Kidney capillary endothelial cell (primary cell): ENCODE data around the gene MYL5.
"Not testable (repeated sequence)": the region's sequence is repeated elsewhere in the genome, so short reads cannot be mapped to it uniquely, and the experiment has no call there.

Experiments
- DNase-seq: peaks from one replicate; pipeline ENCODE4 v3.0.0-alpha.2; 2018; ENCODE audit warnings: low spot score

MYL5 gene

GRCh38 chr4:657834-658667 is 16.3 kb upstream of the MYL5 start:
- DNase-seq, result no peak

GRCh38 chr4:658681-659667 is 15.4 kb upstream of the MYL5 start:
- DNase-seq, result no peak

DNA sequence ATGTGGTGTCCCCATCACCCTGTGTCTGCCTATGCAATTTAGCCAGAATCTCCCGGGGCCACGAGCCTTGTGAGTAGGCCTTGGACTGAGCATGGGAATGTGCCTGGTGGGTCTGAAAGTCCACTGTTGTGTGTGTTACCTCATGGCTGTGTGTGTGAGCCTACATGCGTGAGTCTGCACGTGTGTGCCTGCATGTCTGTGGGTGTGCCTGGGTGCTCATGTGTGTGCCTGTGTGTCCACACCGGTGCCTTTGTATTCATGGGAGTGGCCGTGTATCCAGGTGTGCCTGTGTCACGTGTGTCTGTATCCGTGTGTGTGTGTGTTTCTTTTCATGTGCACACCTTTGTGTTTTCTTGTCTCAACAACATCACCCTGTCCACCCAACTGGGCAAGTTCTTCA is 14.5 kb upstream of the MYL5 start:
- DNase-seq, result no peak

DNA sequence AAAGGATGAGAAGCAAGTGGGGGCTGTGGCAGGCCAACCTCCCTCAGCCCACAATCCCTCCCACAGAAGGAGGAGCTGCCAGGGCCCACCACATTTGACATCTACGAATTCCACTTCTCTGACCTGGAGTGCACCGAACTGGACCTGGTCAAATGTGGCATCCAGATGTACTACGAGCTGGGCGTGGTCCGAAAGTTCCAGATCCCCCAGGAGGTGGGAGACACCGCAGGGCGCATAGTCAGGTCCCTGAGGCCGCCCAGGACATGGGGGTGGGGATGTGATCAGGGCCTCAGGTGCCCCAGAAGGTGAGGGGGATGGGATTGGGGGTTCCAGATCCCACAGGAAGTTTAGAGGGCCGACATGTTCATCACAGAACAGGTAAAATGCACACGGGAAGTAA is 13.9 kb upstream of the MYL5 start:
- no peak for DNase-seq

DNA sequence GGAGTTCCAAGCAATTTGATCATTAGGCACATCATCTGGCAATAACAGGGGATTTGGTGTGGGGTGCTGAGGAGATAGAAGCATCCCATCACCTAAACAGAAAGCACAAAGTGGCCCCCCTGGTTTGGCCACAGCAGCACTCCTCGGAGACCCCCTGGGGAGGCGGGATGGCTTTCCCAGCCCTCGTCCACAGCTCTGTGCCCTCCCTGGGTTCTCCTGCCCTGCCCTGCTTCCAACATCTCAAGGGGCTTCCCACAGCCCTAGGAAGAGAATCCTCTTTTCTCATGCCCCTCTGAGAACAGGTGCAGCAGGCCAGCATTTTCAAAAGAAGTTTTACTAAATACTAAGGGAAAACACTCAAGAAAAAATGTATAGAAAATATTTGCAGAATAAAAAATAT is 13.1 kb upstream of the MYL5 start:
- no peak for DNase-seq

DNA sequence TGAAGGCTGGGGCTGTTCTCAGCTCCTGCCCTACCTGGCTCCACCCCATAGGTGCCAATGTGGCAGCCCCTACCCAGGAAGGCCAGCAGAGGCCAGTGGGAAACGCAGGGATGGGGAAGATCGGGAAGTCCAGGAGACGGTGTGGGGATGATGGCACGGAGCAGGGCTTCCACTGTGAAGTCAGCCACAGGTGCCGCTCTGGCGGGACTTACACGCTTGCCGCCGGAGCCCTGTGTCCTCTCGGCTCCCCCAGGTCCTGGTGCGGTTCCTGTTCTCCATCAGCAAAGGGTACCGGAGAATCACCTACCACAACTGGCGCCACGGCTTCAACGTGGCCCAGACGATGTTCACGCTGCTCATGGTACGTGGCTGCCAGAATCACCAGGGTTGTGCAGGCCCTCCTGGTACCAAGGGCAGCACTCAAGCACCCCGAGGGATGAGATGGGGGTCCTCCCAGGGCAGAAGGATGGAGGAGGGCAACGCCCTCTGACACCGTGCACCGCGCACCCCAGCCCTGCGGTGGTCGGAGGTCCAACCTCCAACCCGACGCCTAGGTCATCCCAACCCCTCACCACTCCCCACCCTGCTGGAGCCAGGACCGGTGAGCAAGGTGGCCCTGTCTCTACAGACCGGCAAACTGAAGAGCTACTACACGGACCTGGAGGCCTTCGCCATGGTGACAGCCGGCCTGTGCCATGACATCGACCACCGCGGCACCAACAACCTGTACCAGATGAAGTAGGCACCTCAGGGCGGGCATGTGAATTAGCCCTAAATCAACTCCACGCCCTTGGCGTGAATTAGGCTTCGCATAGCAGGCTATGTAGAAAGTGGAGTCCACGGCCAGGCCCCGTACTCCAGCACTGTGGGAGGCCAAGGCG is 12.2 kb upstream of the MYL5 start:
- no peak for DNase-seq

- no peak for DNase-seq
Measured at GRCh38 chr4:663046-663437, 11.3 kb upstream of the MYL5 start.

DNA sequence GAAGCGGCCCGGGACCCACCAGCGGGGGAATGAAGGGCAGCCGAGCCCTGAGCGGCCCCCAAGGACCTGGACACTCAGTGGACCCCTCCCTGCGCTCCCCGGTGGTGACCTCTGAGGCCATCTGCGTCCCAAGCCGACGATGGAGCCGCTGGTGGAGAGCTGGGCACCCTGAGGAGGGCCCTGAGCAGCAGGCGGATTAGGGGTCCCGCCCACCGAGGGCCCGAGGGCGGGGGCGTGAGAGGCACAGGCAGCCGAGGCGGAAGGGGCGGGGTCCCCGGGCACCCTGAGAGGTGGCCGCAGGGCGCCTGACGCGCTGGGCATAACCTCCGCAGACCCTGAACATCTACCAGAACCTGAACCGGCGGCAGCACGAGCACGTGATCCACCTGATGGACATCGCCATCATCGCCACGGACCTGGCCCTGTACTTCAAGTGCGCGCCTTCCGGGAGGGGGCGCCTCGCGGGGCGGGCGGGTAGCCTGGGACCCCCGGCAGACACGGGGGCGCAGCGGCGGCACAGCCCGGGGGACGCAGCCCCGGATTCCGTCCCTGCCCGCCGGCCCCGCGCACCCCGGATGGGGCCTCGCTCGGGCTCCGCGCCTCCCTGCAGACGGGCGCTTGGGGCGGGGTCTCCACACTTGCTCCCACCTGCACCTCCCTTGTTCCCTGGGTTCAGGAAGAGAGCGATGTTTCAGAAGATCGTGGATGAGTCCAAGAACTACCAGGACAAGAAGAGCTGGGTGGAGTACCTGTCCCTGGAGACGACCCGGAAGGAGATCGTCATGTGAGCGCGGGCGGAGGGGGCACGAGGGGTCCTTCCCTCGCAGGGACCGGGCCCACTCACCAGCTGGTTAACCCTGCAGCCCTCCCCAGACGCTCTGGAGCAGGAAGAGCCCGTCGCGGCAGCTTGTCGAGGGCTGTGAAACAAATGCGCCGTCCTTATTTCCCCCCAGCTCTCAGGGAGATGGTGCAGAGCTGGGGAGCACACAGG is 10.6 kb upstream of the MYL5 start:
- no peak for DNase-seq

- no peak for DNase-seq
Measured at GRCh38 chr4:664713-665231, 9.6 kb upstream of the MYL5 start.

- DNase-seq, result no peak
Measured at GRCh38 chr4:665381-665750, 9.0 kb upstream of the MYL5 start.

DNA sequence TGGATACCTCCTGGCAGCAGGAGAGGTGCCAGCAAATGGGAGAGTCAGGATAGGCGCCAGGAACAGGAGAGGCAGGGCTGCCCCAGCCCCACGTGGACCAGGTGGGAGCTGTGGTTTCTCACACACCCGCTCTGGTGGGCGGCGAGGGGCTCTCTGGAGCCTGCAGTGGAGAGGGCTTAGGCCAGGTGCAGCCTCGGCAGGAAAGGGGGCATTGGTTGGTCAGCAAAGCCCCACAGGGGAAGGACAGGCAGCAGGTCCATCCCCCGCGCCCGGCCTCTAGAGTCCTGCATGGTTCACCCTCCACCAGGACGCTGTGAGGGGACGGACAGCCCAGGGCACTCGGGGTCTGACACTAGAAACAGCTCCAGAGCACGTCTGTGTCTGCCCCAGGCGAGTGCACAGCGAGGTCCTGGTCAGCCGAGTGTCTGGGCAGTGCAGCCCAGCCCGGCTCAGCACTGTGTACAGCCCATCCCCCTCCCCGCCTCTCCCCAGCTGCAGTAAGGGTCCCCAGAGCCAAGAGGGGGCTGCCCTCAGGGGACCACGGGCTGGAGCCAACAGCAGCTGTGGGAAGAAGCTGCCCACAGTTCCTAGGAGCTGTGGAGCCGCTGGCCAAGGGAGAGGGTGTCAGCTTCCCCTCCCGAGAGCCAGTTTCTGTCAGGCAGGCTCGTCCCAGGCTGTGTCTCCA is 8.4 kb upstream of the MYL5 start:
- DNase-seq, result no peak

DNA sequence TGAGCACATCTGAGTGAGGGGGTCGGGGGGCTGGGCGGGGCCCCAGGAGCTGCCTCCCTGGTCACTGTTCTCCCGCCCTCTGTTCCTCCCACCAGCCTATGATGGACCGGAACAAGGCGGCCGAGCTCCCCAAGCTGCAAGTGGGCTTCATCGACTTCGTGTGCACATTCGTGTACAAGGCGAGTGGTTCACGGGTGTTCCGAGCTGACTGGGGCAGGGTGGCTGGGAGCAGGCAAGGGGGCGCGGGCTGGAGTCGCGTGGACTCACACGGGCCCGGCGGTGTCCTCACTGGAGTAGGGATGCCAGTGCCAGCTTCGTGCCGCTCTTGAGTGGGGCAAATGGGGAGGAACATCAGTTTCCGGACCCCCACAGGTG is 7.9 kb upstream of the MYL5 start:
- no peak for DNase-seq

DNA sequence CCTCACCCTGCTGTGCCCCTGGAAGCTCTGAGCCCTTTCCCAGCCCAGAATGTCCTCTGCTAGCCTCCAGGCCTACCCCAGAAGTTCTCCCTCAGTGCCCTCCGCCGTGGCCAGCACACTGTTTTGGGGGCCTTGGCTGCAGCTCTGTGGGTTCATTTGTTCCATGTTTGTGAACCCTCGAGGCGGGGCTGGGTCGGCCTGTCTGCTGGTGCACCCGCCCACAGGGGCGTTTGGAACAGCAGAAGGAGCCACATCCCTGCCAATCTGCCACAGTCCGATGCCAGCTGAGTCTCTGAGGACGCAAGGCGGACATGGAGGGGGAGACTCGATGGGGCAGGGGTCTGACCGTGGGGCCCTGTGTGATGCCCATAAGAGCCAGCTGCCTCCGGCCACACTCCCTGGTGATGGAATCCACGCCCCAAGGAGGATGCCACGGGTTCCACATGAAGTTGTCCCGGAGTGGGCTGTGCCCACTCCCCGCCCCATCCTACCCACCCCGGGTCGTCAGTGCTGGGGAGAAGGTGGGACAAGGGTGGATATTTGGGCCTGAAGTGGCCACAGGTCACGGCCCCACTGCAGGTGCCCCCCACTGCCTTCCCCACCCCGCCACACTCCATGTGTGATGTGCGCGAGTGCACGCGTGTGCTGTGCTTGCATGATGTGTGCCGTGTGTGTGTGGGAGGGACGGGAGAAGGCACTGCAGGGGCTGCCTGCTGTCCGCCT is 7.4 kb upstream of the MYL5 start:
- no peak for DNase-seq

GRCh38 chr4:667545-667925 is 6.8 kb upstream of the MYL5 start:
- no peak for DNase-seq

DNA sequence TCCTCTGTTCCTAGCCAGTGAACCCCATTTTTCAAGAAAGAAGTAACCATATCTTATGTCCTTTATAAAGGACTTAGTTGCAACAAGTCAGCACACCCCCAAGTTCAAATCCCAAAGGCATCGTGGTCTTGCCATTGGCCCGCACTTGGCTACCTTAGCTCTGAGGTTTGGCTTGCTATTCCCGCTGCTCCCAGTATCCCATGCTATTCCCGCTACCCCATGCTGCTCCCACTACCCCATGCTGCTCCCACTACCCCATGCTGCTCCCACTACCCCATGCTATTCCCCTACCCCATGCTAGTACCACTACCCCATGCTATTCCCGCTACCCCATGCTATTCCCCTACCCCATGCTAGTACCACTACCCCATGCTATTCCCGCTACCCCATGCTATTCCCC is 6.1 kb upstream of the MYL5 start:
- DNase-seq, result not testable (repeated sequence)

- DNase-seq, result not testable (repeated sequence)
Measured at GRCh38 chr4:669806-670559, 4.4 kb upstream of the MYL5 start.

GRCh38 chr4:671769-672168 is 2.6 kb upstream of the MYL5 start:
- DNase-seq, result no peak

GRCh38 chr4:673349-674091 is 822 bp upstream of the MYL5 start:
- DNase-seq, result no peak
